HEK293 (cell line): ENCODE results near the gene PTPRN2.
A peak's percentile ranks its signal among the peaks of the same experiment; 100 is the strongest.

ENCODE experiments used
- CTCF ChIA-PET: fragments of 350-600 bp; formaldehyde crosslinking; extraction: SDS; loops from one replicate; lab custom pipeline; 2021; ENCODE audit warnings: antibody characterized with exemption; lab: Yijun Ruan, JAX
- POLR2A ChIA-PET: fragments of 300-600 bp; formaldehyde crosslinking; extraction: SDS; loops from one replicate; lab custom pipeline; 2020; ENCODE audit warnings: antibody characterized with exemption, inconsistent platforms; lab: Yijun Ruan, JAX
- H3K27ac ChIP-seq: fragments of 200-500 bp; sonication (Bioruptor generic); 2 replicates; pipeline ENCODE4 v1.5.1; 2014; ENCODE audit warnings: low read depth, low read length, control low read depth, inconsistent platforms; ENCODE audit errors: extremely low read depth
- H3K36me3 ChIP-seq, 2 experiments: fragments of 200-500 bp in 1 of 2; sonication (Bioruptor generic) in 1 of 2; 1 replicate in 1 of 2; 2 replicates in 1 of 2; pipeline ENCODE4 v1.5.1; 2014 to 2017; ENCODE audit warnings: inconsistent platforms in 2 of 2, low read length in 2 of 2; ENCODE audit not compliant: control insufficient read depth in 2 of 2, insufficient read depth in 1 of 2
- H3K4me1 ChIP-seq: fragments of 200-500 bp; sonication (Bioruptor generic); 2 replicates; pipeline ENCODE4 v1.5.1; 2014; ENCODE audit warnings: mild to moderate bottlenecking, low read length, inconsistent platforms; ENCODE audit not compliant: control insufficient read depth, insufficient read depth
- H3K4me3 ChIP-seq: 2 replicates; pipeline ENCODE4 v1.5.1; 2011; ENCODE audit warnings: low read depth, mild to moderate bottlenecking, control low read depth, low read length, moderate library complexity
- H3K9me3 ChIP-seq: fragments of 200-500 bp; sonication (Bioruptor generic); 2 replicates; pipeline ENCODE4 v1.5.1; 2014; ENCODE audit warnings: low read depth, low read length, inconsistent platforms; ENCODE audit not compliant: control insufficient read depth, insufficient read depth
- GLI4 ChIP-seq: fragments of 450-650 bp; formaldehyde crosslinking; IDR thresholded peaks from 2 replicates; pipeline ENCODE4 v1.5.1; 2016; ENCODE audit warnings: missing biosample characterization, missing genetic modification characterization
- GLIS1 ChIP-seq: fragments of 450-650 bp; formaldehyde crosslinking; IDR thresholded peaks from 2 replicates; pipeline ENCODE4 v1.5.1; 2016; ENCODE audit warnings: missing biosample characterization, missing genetic modification characterization
- HIC1 ChIP-seq: fragments of 450-650 bp; formaldehyde crosslinking; IDR thresholded peaks from 2 replicates; pipeline ENCODE4 v1.5.1; 2016; ENCODE audit warnings: missing biosample characterization, missing genetic modification characterization
- KLF16 ChIP-seq: fragments of 450-650 bp; formaldehyde crosslinking; IDR thresholded peaks from 2 replicates; pipeline ENCODE4 v1.5.1; 2017; ENCODE audit warnings: missing biosample characterization, missing genetic modification characterization
- PATZ1 ChIP-seq: fragments of 450-650 bp; formaldehyde crosslinking; IDR thresholded peaks from 2 replicates; pipeline ENCODE4 v1.5.1; 2016; ENCODE audit warnings: missing biosample characterization, missing genetic modification characterization
- SALL2 ChIP-seq: fragments of 450-650 bp; formaldehyde crosslinking; IDR thresholded peaks from 2 replicates; pipeline ENCODE4 v1.5.0; 2017; ENCODE audit warnings: missing biosample characterization, mild to moderate bottlenecking, missing genetic modification characterization, borderline replicate concordance
- ZFHX2 ChIP-seq: fragments of 450-650 bp; formaldehyde crosslinking; conservative IDR thresholded peaks from 2 replicates; pipeline ENCODE4 v1.5.1; 2016; ENCODE audit warnings: missing biosample characterization, missing genetic modification characterization
- ZFP41 ChIP-seq: fragments of 450-650 bp; formaldehyde crosslinking; IDR thresholded peaks from 2 replicates; pipeline ENCODE4 v1.5.1; 2016; ENCODE audit warnings: missing biosample characterization, missing genetic modification characterization, borderline replicate concordance
- ZNF114 ChIP-seq: fragments of 450-650 bp; formaldehyde crosslinking; IDR thresholded peaks from 2 replicates; pipeline ENCODE4 v1.5.0; 2017; ENCODE audit warnings: missing biosample characterization, missing genetic modification characterization
- ZNF157 ChIP-seq: fragments of 450-650 bp; formaldehyde crosslinking; IDR thresholded peaks from 2 replicates; pipeline ENCODE4 v1.5.1; 2016; ENCODE audit warnings: missing biosample characterization, missing genetic modification characterization
- ZNF19 ChIP-seq: fragments of 450-650 bp; formaldehyde crosslinking; IDR thresholded peaks from 2 replicates; pipeline ENCODE4; 2016; ENCODE audit warnings: missing biosample characterization, missing genetic modification characterization, low read depth
- ZNF280D ChIP-seq: fragments of 450-650 bp; formaldehyde crosslinking; IDR thresholded peaks from 2 replicates; pipeline ENCODE4 v1.5.1; 2016; ENCODE audit warnings: missing biosample characterization, missing genetic modification characterization
- ZNF354C ChIP-seq: fragments of 450-650 bp; formaldehyde crosslinking; IDR thresholded peaks from 2 replicates; pipeline ENCODE4 v1.5.1; 2016; ENCODE audit warnings: missing biosample characterization, missing genetic modification characterization, low read depth, borderline replicate concordance
- ZNF391 ChIP-seq: fragments of 450-650 bp; formaldehyde crosslinking; IDR thresholded peaks from 2 replicates; pipeline ENCODE4 v1.5.1; 2016; ENCODE audit warnings: low read depth, missing biosample characterization, missing genetic modification characterization, borderline replicate concordance
- ZNF501 ChIP-seq: fragments of 450-650 bp; formaldehyde crosslinking; IDR thresholded peaks from 2 replicates; pipeline ENCODE4 v1.5.1; 2016; ENCODE audit warnings: missing biosample characterization, missing genetic modification characterization
- ZNF510 ChIP-seq: fragments of 450-650 bp; formaldehyde crosslinking; IDR thresholded peaks from 2 replicates; pipeline ENCODE4 v1.5.1; 2018; ENCODE audit warnings: mild to moderate bottlenecking, missing genetic modification characterization, missing biosample characterization; ENCODE audit not compliant: insufficient replicate concordance
- ZNF530 ChIP-seq: fragments of 450-650 bp; formaldehyde crosslinking; IDR thresholded peaks from 2 replicates; pipeline ENCODE4 v1.5.1; 2016; ENCODE audit warnings: low read depth, missing biosample characterization, missing genetic modification characterization
- ZNF560 ChIP-seq: fragments of 450-650 bp; formaldehyde crosslinking; IDR thresholded peaks from 2 replicates; pipeline ENCODE4 v1.5.1; 2017; ENCODE audit warnings: missing biosample characterization, missing genetic modification characterization, borderline replicate concordance
- ZNF626 ChIP-seq: fragments of 450-650 bp; sonication (Bioruptor Pico); formaldehyde crosslinking; IDR thresholded peaks from 2 replicates; pipeline ENCODE4 v1.5.1; 2018; ENCODE audit warnings: missing biosample characterization, missing genetic modification characterization, inconsistent platforms
- ZNF654 ChIP-seq: fragments of 450-650 bp; formaldehyde crosslinking; IDR thresholded peaks from 2 replicates; pipeline ENCODE4 v1.5.1; 2016; ENCODE audit warnings: low read depth, missing biosample characterization, missing genetic modification characterization
- ZNF664 ChIP-seq: fragments of 450-650 bp; formaldehyde crosslinking; IDR thresholded peaks from 2 replicates; pipeline ENCODE4 v1.5.1; 2016; ENCODE audit warnings: missing biosample characterization, missing genetic modification characterization
- ZNF670 ChIP-seq: fragments of 450-650 bp; formaldehyde crosslinking; IDR thresholded peaks from 2 replicates; pipeline ENCODE4 v1.5.1; 2016; ENCODE audit warnings: missing biosample characterization, missing genetic modification characterization, low read depth
- ZNF830 ChIP-seq: fragments of 450-650 bp; IDR thresholded peaks from 2 replicates; pipeline ENCODE4 v1.5.0; 2018; ENCODE audit warnings: missing biosample characterization, missing genetic modification characterization, low read depth, mild to moderate bottlenecking, moderate library complexity
- ZNF843 ChIP-seq: fragments of 450-650 bp; formaldehyde crosslinking; IDR thresholded peaks from 2 replicates; pipeline ENCODE4 v1.5.1; 2016; ENCODE audit warnings: missing biosample characterization, missing genetic modification characterization
- ZSCAN18 ChIP-seq: fragments of 450-650 bp; formaldehyde crosslinking; IDR thresholded peaks from 2 replicates; pipeline ENCODE4 v1.5.1; 2016; ENCODE audit warnings: missing biosample characterization, missing genetic modification characterization

Gene PTPRN2

GRCh38 chr7:158369290-158369689 is 218.3 kb downstream of the PTPRN2 start:
- ChIA-PET POLR2A (no interaction called here), CTCF (no interaction called here)

GRCh38 chr7:158368449-158368848 is 219.2 kb downstream of the PTPRN2 start:
- no peak overlapping the region for H3K4me3 ChIP-seq
- ChIA-PET POLR2A (no interaction called here), CTCF (interaction anchor here (1.0 to 1.2 kb wide), 2 partner anchors 12 to 64 kb away, joined by 3 to 4 read pairs; no protein-coding TSS in a partner anchor)
- H3K27ac ChIP-seq: no peak overlapping the region
- H3K9me3 ChIP-seq: no peaks in the 10 kb centered on the region
- H3K36me3 ChIP-seq: no peaks in the 10 kb centered on the region
- no peaks in the 10 kb centered on the region for H3K4me1 ChIP-seq
- TF ChIP-seq GLIS1 (peak; percentile 32; the same call in 1 of the 2 replicates), ZNF664 (no peak), ZNF501 (no peak), GLI4 (tag by site-specific recombination) (no peak)

More at GRCh38 chr7:158369290-158369689, 218.3 kb downstream of the PTPRN2 start:
- Histone ChIP-seq H3K36me3 (no peaks in the 10 kb centered on the region), H3K4me1 (no peaks in the 10 kb centered on the region), H3K4me3 (no peak overlapping the region), H3K9me3 (no peaks in the 10 kb centered on the region), H3K27ac (no peak overlapping the region)
- no peak for TF ChIP-seq ZNF157
- no peak for TF ChIP-seq ZFP41 (tag by site-specific recombination)
- no peak for TF ChIP-seq PATZ1
- TF ChIP-seq KLF16 (tag by site-specific recombination): no peak
- no peak for TF ChIP-seq ZNF626 (tag by site-specific recombination)
- TF ChIP-seq ZNF114 (tag by site-specific recombination): no peak

GRCh38 chr7:158367634-158367982 is 220.0 kb downstream of the PTPRN2 start:
- CTCF ChIA-PET: interaction anchor here (1.0 to 1.2 kb wide), 2 partner anchors 12 to 65 kb away, joined by 3 to 4 read pairs; no protein-coding TSS in a partner anchor
- no peaks in the 10 kb centered on the region for H3K4me1 ChIP-seq
- POLR2A ChIA-PET: no interaction called here
- no peak overlapping the region for H3K27ac ChIP-seq
- no peaks in the 10 kb centered on the region for H3K9me3 ChIP-seq
- no peaks in the 10 kb centered on the region for H3K36me3 ChIP-seq
- H3K4me3 ChIP-seq: no peak overlapping the region
- TF ChIP-seq ZNF830 (tag by site-specific recombination) (no peak), ZNF280D (tag by site-specific recombination) (no peak), ZSCAN18 (tag by site-specific recombination) (no peak), ZFHX2 (no peak), ZNF843 (tag by site-specific recombination) (no peak), ZNF560 (tag by site-specific recombination) (no peak), ZNF391 (no peak), ZNF654 (tag by site-specific recombination) (no peak), SALL2 (tag by site-specific recombination) (no peak), ZNF510 (no peak), ZNF354C (tag by site-specific recombination) (no peak), ZNF19 (tag by site-specific recombination) (no peak), HIC1 (tag by site-specific recombination) (no peak), ZNF670 (tag by site-specific recombination) (no peak), ZNF530 (no peak)
